Loucy (cell line): ENCODE results near the gene GPSM3.
"Not testable (repeated sequence)": the region's sequence is repeated elsewhere in the genome, so short reads cannot be mapped to it uniquely, and the experiment has no call there.

Source experiments
- CTCF ChIP-seq: fragments of 200-600 bp; sonication (generic); conservative IDR thresholded peaks from 2 replicates; pipeline ENCODE4 v1.5.1; 2014; ENCODE audit warnings: mild to moderate bottlenecking, antibody characterized with exemption, low read length
- EZH2phosphoT487 ChIP-seq: fragments of 200-600 bp; IDR thresholded peaks from 2 replicates; pipeline ENCODE4 v1.6.1; 2018; ENCODE audit warnings: antibody characterized with exemption, mild to moderate bottlenecking, moderate library complexity, borderline replicate concordance

GRCh38 chr6:32187725-32188380 is 4.6 kb downstream of the GPSM3 start:
- not testable (repeated sequence) for TF ChIP-seq CTCF, EZH2phosphoT487
